ENCODE measurements around the gene GIMD1.

- TF ChIP-seq CTCF (IDR thresholded peaks at IDR 0.05; ENCODE audit: low read depth, low read length, poor library complexity, severe bottlenecking) (no peak), EZH2phosphoT487 (IDR thresholded peaks at IDR 0.05; ENCODE audit: borderline replicate concordance, low read length) (no peak)
Measured at GRCh38 chr4:106312997-106313522, 55.5 kb downstream of the GIMD1 start.
